ENCODE data around the gene GOLPH3. TPM values are rescaled to one million over a fixed set of nuclear protein-coding genes. Genes with fewer than 3 reads are reported as not detected.

Gene GOLPH3
- total RNA-seq, 2 donors from 2014 or later: 118 to 259 TPM

GRCh38 chr5:32138839-32139493 lies 35.2 kb downstream of the GOLPH3 start:
- Histone ChIP-seq H3K27ac (no peak overlapping the region), H3K4me3 (no peak overlapping the region), H3K36me3 (no peaks in the 10 kb centered on the region), H3K4me1 (replicated peaks) (no peaks in the 10 kb centered on the region), H3K9me3 (no peaks in the 10 kb centered on the region), H3K27me3 (replicated peaks; ENCODE audit: insufficient read depth) (no peaks in the 10 kb centered on the region)
- intact Hi-C loops (cut with DNase I): no loop called here
- no peak for DNase-seq (ENCODE audit: low spot score)
- TF ChIP-seq, protein P1, sequence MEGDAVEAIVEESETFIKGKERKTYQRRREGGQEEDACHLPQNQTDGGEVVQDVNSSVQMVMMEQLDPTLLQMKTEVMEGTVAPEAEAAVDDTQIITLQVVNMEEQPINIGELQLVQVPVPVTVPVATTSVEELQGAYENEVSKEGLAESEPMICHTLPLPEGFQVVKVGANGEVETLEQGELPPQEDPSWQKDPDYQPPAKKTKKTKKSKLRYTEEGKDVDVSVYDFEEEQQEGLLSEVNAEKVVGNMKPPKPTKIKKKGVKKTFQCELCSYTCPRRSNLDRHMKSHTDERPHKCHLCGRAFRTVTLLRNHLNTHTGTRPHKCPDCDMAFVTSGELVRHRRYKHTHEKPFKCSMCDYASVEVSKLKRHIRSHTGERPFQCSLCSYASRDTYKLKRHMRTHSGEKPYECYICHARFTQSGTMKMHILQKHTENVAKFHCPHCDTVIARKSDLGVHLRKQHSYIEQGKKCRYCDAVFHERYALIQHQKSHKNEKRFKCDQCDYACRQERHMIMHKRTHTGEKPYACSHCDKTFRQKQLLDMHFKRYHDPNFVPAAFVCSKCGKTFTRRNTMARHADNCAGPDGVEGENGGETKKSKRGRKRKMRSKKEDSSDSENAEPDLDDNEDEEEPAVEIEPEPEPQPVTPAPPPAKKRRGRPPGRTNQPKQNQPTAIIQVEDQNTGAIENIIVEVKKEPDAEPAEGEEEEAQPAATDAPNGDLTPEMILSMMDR (IDR thresholded peaks at IDR 0.05): no peak
- TF ChIP-seq POLR2AphosphoS5 (IDR thresholded peaks at IDR 0.05) (no peak), POLR2A (IDR thresholded peaks at IDR 0.05) (no peak)
- 89% methylated on average over 7 of the region's 7 CpGs for WGBS

DNA sequence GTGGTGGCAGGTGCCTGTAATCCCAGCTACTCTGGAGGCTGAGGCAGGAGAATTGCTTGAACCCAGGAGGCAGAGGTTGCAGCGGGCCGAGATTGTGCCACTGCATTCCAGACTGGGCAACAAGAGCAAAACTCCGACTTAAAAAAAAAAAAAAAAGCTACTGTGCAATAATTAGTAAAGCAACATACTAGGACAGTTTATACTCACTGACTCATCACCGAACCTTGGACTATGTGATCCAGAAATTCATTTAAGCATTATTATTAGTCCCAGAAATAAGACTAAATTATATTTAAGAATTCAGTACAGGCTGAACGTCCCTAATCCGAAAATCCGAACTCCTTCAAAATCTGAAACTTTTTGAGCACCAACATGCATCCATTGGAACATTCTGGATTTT lies 37.8 kb downstream of the GOLPH3 start:
- WGBS: 66% methylated on average over 7 of the region's 7 CpGs
- no peak for DNase-seq (ENCODE audit: low spot score)
- Histone ChIP-seq H3K4me3 (no peak overlapping the region), H3K27ac (no peak overlapping the region), H3K4me1 (replicated peaks) (no peaks in the 10 kb centered on the region), H3K9me3 (no peaks in the 10 kb centered on the region), H3K36me3 (no peaks in the 10 kb centered on the region), H3K27me3 (replicated peaks; ENCODE audit: insufficient read depth) (no peaks in the 10 kb centered on the region)
- TF ChIP-seq, protein P1 (IDR thresholded peaks at IDR 0.05): no peak
- TF ChIP-seq POLR2A (IDR thresholded peaks at IDR 0.05) (no peak), POLR2AphosphoS5 (IDR thresholded peaks at IDR 0.05) (no peak)
- intact Hi-C loops (cut with DNase I): no loop called here

DNA sequence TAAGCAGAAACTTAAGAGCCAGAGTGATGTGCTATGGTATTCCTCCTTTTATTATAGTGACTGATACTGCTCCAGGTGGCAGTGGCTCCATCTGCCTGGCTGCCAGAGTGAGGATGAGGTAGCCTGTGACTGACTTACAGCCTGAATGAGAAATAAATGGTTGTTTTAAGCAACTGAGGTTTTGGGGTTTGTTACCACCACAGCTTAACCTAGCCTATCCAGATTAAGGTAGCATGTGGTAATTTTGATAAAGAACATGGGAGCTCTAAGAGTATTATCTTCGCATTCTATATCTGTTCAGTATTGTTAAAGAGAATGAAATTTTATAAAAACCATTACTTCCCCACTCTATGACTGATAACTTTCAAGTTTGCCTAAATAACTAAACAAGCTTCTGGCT lies 39.0 kb downstream of the GOLPH3 start:
- intact Hi-C loops (cut with DNase I): no loop called here
- DNase-seq (ENCODE audit: low spot score): no peak
- Histone ChIP-seq H3K4me3 (no peak overlapping the region), H3K27me3 (replicated peaks; ENCODE audit: insufficient read depth) (no peaks in the 10 kb centered on the region), H3K27ac (peak overlapping the region in 1 of 2 donors; percentile 13), H3K36me3 (no peaks in the 10 kb centered on the region), H3K4me1 (replicated peaks) (no peaks in the 10 kb centered on the region), H3K9me3 (no peaks in the 10 kb centered on the region)
- no peak for TF ChIP-seq POLR2A (IDR thresholded peaks at IDR 0.05)
- TF ChIP-seq, protein P1 (IDR thresholded peaks at IDR 0.05): no peak
- TF ChIP-seq POLR2AphosphoS5 (IDR thresholded peaks at IDR 0.05): no peak
- WGBS: 95% methylated on average over 1 of the region's 1 CpG

DNA sequence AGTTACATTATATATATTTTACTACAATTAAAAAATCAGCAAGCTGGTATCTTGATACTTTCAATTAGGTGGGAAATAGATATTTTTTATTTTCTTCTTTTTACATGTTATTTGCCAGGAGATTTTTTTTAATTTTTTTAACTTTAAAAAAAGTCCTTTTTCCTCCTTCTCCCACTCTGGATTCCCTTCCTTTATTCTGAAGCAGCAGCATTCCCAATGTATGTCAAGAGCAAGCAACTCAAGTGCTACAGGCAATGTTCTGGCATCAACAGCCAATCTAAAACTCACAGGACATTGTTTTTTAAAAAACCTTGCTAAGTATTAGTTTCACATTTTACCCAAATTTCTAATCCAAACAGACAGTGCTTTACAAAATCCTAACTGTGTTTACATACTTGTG lies 41.4 kb downstream of the GOLPH3 start:
- intact Hi-C loops (cut with DNase I): no loop called here
- no peaks in the 10 kb centered on the region for H3K36me3 ChIP-seq
- no peak overlapping the region for H3K27ac ChIP-seq

DNA sequence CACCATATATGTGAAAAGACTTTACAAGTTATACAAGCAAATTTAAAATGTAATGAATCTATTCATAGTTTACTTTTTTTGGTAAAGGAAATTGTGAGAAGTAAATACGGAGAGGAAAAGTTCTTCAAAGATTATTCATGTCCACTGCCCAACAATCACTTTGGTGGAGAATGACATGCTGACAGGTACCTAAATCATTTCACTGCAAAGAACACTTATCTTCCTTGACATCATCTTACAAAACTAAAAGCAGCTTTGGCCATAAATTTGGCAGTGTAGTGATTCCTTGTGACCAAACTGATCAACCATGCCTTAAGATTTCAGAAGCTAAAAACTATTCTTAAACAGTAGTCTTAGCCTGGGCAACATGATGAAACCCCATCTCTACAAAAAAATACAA lies 42.5 kb downstream of the GOLPH3 start:
- Histone ChIP-seq H3K4me1 (replicated peaks) (no peaks in the 10 kb centered on the region), H3K4me3 (no peak overlapping the region), H3K27ac (peak overlapping the region in 1 of 2 donors; percentile 22), H3K27me3 (replicated peaks; ENCODE audit: insufficient read depth) (no peaks in the 10 kb centered on the region), H3K9me3 (no peaks in the 10 kb centered on the region), H3K36me3 (no peaks in the 10 kb centered on the region)
- no peak for TF ChIP-seq POLR2A (IDR thresholded peaks at IDR 0.05)
- 85% methylated on average over 1 of the region's 1 CpG for WGBS
- intact Hi-C loops (cut with DNase I): no loop called here
- DNase-seq (ENCODE audit: low spot score): no peak

More for the DNA sequence above, 41.4 kb downstream of the GOLPH3 start:
- Histone ChIP-seq H3K4me1 (replicated peaks) (no peaks in the 10 kb centered on the region), H3K27me3 (replicated peaks; ENCODE audit: insufficient read depth) (no peaks in the 10 kb centered on the region), H3K9me3 (no peaks in the 10 kb centered on the region), H3K4me3 (no peak overlapping the region)
- DNase-seq (ENCODE audit: low spot score): no peak
- TF ChIP-seq POLR2A (IDR thresholded peaks at IDR 0.05): no peak
- no peak for TF ChIP-seq POLR2AphosphoS5 (IDR thresholded peaks at IDR 0.05)
- TF ChIP-seq, protein P1 (IDR thresholded peaks at IDR 0.05): no peak

Measured in prostate gland (tissue), 2 donors.